GM19324 (cell line): ENCODE data around the gene SYT12.
"Not testable (repeated sequence)": the region's sequence is repeated elsewhere in the genome, so short reads cannot be mapped to it uniquely, and the experiment has no call there.

ENCODE experiments used
- ATAC-seq: cut with Tn5 transposase; IDR thresholded peaks from one replicate; pipeline ENCODE4 v1.9.1; 2021; ENCODE audit warnings: mild to moderate bottlenecking, moderate library complexity; ENCODE audit not compliant: unreplicated experiment, low FRiP score

The SYT12 gene

DNA sequence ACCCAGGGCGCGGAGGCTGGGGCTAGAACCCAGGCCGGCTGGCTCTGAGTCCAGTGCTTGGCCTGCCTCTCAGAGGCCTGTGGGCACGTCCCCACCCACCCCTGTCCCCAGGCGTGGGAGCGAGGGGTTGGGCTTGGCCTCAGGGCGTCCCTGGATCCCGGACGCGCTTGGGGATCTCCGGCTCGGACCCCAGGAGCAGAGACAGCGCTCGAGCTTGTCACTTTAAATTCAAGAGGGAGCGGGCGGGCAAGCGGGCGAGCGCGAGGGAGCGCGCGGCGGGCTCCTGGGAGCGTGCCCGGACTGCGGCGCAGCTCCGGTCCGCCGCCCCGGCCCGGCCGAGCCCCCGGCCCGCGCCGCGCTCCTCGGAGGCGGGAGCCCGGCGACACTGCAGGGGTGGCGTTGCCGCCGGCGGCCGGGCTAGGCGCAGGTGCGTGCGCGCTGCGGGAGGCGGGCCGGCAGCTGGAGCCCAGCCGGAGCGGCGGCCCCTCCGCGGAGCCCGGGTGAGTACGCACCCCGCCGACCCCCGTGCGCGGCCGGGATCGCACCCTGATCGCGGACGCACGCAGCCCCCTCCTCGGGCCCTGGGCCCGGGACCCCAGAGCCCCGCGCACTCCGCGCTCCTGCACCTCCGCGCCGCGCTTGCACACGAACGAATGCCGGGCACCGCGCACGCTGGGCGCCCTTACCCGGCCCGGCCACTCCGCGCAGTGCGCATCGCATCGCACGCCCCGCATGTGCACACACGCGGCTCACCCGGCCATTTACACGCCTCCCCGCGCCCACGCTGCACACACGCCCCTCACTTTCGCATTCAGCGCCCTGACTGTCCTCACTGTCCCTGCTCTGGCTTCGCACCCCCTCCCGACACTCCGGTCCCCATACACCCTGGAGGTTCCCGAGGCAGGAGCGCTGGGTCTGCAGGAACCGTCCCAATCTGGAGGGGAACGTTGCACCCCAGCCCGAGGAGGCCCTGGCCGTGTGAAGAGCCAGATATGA, at the start of gene SYT12:
SYT12 (plus strand) TSS at position 174 of the 996 bp plus-strand sequence. CDS start 7,011 bp downstream, outside the sequence.
- ATAC-seq = no peak

- ATAC-seq = no peak
These were observed 48.9 kb upstream of the SYT12 start for GRCh38 chr11:66973956-66974580.

GRCh38 chr11:66974724-66975404, 48.1 kb upstream of the SYT12 start, which contains the start of gene C11orf86:
Gene C11orf86 (plus strand): TSS chr11:66975304. CDS start chr11:66975363, 59 bp downstream.
- ATAC-seq = no peak

DNA sequence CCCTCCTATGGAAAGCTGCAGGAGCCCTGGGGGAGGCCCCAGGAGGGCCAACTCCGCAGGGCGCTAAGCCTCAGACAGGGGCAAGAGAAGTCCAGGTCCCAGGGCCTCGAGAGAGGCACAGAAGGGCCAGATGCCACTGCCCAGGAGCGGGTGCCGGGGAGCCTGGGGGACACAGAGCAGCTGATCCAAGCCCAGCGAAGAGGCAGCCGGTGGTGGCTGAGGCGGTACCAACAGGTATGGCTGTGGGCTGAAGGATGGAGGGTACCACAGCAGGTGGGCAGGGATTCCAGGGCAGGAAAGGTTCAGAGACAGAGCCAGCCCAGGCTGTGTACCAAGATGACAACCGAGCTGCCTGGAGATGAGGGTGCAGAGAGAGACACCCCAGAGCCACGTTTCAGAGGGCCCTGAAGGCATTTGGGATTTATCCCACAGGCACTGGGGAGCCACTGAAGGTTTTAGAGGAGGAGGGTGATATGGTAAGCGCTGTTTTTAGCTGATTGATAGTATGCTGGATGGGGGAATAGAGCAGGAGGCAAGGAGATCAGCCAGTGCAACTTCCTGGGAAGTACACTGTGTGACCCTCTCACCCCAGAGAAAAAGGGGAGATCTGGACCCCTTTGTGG, 47.4 kb upstream of the SYT12 start:
- ATAC-seq = no peak

- no peak for ATAC-seq
These were observed 46.9 kb upstream of the SYT12 start for GRCh38 chr11:66976028-66976467.

GRCh38 chr11:66976925-66977324, 46.0 kb upstream of the SYT12 start:
- no peak for ATAC-seq

GRCh38 chr11:66978229-66978628, 44.7 kb upstream of the SYT12 start:
- ATAC-seq = no peak

DNA sequence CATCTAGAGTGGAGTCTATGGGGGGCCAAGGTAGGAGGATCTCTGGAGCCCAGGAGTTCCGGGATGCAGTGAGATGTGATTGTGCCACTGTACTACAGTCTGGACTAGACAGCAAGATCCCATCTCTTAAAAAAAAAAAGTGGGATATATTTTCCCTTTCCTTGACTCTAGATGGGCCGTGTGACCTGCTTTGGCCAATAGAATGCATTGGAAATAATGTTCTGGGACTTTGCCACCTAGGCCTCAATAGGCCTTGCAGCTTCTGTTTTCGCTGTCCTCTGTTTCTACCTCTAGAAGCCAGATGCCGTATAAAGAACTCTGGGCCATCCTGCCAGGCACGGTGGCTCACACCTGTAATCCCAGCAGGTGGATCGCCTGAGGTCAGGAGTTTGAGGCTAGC, 44.2 kb upstream of the SYT12 start:
- ATAC-seq = no peak

DNA sequence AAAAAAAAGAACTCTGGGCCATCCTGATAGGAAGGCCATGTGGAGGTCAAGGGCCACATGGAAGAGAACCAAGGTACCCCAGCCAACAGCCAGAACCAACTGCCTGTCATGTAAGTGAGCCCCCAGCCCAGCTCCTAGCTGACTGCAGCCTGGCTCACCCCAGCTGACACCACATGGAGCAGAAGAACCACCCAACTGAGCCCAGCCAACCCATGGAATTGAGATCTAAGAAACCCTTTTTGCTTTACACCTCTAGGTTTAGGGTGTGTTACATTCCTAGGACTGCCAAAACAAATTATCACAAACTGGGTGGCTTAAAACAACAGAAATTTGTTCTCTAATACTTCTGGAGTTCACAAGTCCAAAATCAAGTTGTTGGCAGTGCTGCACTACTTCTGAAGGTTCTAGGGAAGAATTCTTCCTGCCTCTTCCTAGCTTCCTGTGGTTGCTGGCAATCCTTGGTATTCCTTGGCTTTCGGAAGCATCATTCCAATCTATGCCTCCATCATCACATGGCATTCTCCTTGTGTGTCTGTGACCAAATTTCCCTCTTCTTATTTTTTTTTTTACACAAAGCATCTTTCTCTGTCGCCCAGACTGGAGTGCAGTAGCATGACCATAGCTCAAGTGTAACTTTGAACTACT, 43.5 kb upstream of the SYT12 start:
- no peak for ATAC-seq

- no peak for ATAC-seq
These were observed 40.9 kb upstream of the SYT12 start for GRCh38 chr11:66981976-66982578.

DNA sequence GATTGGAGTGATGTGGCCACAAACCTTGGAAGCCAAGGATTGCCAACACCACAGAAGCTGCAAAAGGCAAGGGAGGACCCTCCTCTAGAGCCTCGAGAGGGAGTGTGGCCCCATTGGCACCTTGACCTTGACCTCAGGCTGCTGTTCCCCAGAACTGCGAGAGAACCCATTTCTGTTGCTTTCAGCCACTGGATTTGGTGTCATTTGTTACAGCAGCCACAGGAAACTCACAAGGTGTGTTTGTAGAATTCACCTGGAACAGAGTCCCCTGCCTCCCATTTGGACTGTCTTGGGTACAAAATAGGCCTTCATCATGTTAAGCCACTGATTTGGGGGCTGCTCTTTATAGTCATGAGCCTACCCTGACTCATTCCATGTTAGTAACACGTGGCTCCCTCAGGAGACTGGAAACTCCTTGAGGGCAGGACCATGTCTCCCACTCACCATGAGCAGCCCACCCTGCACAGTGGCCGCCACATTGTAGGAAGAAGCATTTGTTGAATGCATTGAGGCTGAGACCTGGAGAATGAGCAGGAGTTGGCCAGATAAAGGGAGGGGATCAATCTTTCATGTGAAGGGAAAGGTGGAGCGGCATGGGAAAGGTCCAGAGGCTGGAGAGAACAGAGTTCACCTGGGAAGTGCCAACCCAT, 39.5 kb upstream of the SYT12 start:
- no peak for ATAC-seq

DNA sequence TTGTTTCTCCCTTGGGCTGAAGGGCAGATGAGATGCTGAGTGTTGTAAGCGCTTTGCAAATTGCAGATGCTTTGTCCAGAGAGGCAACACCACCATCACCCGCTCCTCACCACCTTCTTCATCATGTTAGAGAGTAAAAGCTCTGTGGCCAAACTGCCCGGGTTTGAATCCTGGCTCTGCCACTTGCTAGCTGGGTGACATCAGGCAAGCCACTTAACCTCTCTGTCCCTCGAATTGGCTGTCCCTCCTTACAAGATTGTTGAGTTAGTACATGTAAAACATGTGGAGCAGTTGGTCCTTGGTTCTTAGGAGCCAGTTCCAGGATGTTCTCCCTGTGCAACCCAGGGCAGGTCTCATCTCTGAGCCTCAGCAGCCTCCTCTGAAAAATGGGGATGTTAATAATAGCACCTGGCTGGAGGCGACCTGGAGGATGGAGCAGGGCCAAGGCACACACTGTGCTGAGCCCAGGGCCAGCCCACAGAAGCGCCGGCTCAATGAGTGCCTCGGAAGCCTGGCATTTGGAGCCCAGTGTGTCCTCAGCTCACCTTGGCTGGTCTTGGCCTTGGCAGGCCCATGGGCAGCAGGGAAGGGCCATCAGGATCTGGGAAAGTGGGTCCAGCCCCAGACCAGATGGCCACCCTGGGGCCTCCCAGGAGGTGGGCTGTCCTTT, 37.3 kb upstream of the SYT12 start:
- ATAC-seq = no peak

DNA sequence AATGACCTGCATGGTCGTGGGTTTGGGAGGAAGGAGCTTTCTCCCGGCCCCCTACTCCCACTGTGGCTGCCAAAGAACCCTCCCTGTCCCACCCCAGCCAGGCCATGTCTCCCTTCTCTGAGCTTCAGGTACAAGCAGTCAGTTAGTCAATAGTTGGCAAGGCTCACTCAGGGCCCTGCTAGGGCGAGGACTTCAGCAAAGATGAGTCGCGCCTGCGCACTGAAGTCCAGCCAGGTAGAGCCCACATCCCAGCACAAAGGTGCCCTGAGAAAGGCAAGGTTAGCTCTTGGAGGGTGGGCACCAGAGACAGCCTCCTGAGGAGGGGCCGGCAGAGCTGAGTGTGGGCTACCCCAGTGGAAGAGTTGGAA, 36.8 kb upstream of the SYT12 start:
- no peak for ATAC-seq

DNA sequence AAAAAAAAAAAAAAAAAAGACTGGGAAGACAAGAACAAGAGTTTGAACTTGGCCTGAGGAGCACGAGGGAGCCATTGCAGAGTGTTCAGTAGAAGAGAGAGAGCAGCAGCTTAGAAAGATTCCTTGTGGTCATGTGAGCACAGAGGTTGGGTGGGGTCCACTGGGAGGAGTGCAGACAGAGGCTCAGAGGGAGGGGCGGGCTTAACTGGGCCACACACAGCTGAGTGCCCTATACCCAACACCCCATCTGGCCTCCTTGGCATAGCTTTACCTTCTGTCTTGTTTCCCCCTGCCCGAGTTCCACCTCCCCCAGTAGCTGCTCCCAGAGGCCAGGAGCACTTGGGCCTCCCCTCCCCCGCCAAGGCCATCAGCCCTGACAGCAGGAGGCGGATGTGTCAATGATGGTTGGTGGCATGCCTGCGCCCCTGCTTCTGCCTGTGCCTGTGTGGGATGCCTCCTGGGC, 35.7 kb upstream of the SYT12 start:
- no peak for ATAC-seq

DNA sequence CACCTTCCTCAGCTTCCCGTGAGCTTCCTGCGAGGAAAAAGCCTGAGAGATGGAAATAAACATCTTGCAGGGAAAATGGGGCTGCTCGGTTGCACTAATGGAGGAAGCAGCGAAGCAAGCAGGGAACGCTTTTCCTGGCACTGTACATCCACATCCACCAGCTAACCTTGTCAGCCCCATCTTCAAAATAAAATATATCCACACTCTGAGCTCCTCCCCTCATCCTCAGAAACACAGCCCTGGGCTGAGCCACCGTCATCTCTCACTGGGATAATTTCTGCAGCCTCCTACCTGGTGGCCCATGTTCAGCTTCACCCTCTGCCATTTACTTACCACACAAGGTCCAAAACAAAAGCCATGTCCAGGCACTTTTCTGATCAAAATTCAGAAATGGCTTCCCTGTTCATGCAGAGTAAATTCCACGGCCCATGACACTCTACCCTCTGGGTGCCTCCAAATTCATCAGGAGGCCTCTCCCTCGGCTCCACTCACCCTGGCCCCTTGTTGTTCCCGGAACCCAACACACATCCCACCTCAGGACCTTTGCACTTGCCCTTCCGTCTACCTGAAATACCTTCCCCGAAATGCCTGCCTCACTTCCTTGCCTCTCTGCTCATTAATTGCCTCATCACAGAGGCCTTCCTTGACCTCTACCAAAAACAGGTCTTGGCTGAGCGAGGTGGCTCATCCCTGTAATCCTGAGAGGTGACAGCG, 34.9 kb upstream of the SYT12 start:
- ATAC-seq = no peak

GRCh38 chr11:66988741-66989140, 34.2 kb upstream of the SYT12 start:
- ATAC-seq = not testable (repeated sequence)

GRCh38 chr11:66989360-66989759, 33.6 kb upstream of the SYT12 start:
- not testable (repeated sequence) for ATAC-seq

DNA sequence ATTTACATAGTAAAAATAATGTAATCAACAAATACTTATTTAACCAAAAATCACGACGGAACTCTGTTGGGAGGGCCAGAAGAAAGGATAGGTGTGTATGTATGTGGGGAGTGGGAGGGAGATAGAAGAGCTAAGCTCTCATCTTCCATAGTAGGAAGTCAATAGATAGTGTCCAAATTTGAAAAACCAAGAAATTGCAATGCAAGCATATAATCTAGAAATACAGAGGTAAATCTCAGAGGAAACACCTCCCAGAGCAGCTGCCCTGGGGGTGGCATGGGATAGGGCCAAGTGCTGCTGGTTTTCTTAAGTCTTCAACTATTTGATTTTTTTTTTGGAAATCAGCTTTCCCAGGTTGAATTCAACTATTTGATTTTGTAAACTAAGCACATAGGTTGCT, 30.9 kb upstream of the SYT12 start:
- no peak for ATAC-seq
